Activated CD4-positive, CD25-positive, alpha-beta regulatory T cell treated with anti-CD3 and anti-CD28 coated beads, Interleukin-2, amount 50 U/mL, for 16 hours (primary cell): Measurements from ENCODE around the gene BTRC.
A peak's percentile ranks its signal among the peaks of the same experiment; 100 is the strongest.

ENCODE experiments used
- DNase-seq: peaks from one replicate; pipeline ENCODE4 v3.0.0-alpha.2; 2020; ENCODE audit warnings: low read depth, low spot score

The BTRC gene

GRCh38 chr10:101567165-101568006 is 213.4 kb downstream of the BTRC start:
- DNase-seq: no peak

- no peak for DNase-seq
Observed at GRCh38 chr10:101568054-101568745, 214.2 kb downstream of the BTRC start.

- DNase-seq: no peak
Observed at GRCh38 chr10:101569323-101569621, 215.3 kb downstream of the BTRC start.

- peak; percentile 57 for DNase-seq
Observed at GRCh38 chr10:101569622-101570427, 215.9 kb downstream of the BTRC start.

GRCh38 chr10:101570428-101571270 is 216.7 kb downstream of the BTRC start:
- DNase-seq: no peak

- DNase-seq: no peak
Observed at GRCh38 chr10:101571271-101571925, 217.4 kb downstream of the BTRC start.

- no peak for DNase-seq
Observed at GRCh38 chr10:101572126-101572525, 218.2 kb downstream of the BTRC start.

- no peak for DNase-seq
Observed at GRCh38 chr10:101572785-101573184, 218.8 kb downstream of the BTRC start.

- no peak for DNase-seq
Observed at GRCh38 chr10:101573885-101574753, 220.2 kb downstream of the BTRC start.

GRCh38 chr10:101575091-101575490 is 221.1 kb downstream of the BTRC start:
- DNase-seq: no peak

GRCh38 chr10:101575580-101576210 is 221.7 kb downstream of the BTRC start:
- DNase-seq: no peak

GRCh38 chr10:101576211-101576863 is 222.4 kb downstream of the BTRC start:
- no peak for DNase-seq

- DNase-seq: no peak
Observed at GRCh38 chr10:101577121-101577871, 223.3 kb downstream of the BTRC start.

GRCh38 chr10:101578192-101578591 is 224.2 kb downstream of the BTRC start:
- DNase-seq: no peak

GRCh38 chr10:101578803-101579515 is 225.0 kb downstream of the BTRC start:
- no peak for DNase-seq

GRCh38 chr10:101579516-101579870 is 225.5 kb downstream of the BTRC start:
- DNase-seq: no peak
